HG02798 (cell line): ENCODE data around the gene TYMS.

Experiments used
- ATAC-seq: cut with Tn5 transposase; IDR thresholded peaks from one replicate; pipeline ENCODE4 v1.9.1; 2021; ENCODE audit warnings: mild to moderate bottlenecking; ENCODE audit not compliant: unreplicated experiment, poor library complexity

Gene TYMS

DNA sequence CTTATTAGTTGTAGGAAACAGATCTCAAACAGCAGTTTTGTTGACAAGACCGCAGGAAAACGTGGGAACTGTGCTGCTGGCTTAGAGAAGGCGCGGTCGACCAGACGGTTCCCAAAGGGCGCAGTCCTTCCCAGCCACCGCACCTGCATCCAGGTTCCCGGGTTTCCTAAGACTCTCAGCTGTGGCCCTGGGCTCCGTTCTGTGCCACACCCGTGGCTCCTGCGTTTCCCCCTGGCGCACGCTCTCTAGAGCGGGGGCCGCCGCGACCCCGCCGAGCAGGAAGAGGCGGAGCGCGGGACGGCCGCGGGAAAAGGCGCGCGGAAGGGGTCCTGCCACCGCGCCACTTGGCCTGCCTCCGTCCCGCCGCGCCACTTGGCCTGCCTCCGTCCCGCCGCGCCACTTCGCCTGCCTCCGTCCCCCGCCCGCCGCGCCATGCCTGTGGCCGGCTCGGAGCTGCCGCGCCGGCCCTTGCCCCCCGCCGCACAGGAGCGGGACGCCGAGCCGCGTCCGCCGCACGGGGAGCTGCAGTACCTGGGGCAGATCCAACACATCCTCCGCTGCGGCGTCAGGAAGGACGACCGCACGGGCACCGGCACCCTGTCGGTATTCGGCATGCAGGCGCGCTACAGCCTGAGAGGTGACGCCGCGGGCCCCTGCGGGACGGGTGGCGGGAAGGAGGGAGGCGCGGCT, at the start of gene TYMS:
Gene TYMS, plus strand, starts transcription at position 343 of the 690 bp plus-strand sequence. Its CDS starts 90 bp downstream, at position 433.
- peak; percentile 54 for ATAC-seq

DNA sequence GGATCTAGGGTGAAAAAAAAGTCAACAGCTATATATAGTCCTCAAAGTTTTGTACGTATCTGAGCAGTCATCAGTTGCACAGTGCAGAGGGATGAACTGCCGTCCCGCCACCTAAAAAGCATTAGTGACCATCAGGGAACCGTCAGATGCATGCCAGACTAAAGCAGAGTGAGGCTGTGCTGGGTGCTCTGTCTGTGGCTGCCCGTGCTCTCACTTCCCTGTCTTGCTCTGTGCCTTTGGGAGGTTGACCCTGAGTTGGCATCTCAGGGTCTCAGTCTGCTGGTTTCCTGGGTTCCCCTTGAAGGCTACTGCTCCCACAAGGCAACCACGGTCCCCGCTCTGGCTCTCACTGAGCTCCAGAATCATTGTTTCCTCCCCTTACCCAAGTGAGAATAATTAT, 49.5 kb upstream of the TYMS start:
- ATAC-seq, result no peak

DNA sequence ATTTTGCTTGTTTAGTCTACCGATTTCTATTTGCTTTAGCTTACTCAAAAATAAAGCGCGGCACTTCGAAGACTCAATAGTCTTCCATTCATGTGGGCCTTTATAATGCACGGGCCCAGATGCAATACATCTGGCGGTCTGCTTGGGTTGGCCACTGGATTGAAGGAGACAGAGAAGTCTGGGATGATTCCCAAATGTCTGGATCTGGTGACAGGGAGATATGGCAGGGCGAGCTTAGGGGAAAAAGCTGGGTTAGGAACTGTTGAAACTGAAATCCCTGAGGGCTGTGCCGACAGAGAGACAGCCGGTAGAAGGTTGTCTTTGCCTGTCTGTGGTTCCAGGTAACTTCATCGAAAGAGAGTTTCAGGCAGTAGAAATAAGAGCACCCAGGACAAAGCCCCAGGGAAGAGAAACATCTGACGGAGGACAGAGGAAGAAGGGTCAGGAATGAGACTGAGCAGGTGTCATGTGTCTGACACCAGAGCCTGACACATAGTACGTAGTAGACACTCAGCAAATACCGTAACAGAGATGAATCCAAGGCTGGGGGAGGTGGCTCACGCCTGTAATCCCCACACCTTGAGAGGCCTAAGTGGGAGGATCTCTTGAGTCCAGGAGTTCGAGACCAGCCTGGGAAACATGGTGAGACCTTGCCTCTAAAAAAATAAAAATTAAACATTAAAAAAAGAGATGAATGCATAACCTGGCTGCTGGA, 47.1 kb upstream of the TYMS start:
- no peak for ATAC-seq

DNA sequence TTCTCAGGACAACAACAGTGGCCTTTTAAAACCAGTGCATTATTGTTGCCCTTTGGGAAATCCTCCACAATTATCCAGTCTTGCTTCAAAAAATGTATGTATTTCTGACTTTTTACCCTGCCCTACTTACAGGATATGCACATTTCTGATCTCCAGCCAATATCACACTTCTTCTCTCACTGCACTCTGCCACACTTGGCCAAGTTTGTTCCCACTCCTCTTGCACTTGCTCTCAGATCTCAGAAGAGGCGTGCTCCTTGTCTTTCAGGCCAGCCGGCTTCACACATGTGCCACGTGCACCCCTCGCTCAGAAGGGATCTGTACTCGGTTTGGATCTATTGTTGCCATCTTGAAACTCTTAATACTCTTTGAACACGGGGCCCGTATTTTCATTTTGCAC, 45.3 kb upstream of the TYMS start:
- no peak for ATAC-seq

DNA sequence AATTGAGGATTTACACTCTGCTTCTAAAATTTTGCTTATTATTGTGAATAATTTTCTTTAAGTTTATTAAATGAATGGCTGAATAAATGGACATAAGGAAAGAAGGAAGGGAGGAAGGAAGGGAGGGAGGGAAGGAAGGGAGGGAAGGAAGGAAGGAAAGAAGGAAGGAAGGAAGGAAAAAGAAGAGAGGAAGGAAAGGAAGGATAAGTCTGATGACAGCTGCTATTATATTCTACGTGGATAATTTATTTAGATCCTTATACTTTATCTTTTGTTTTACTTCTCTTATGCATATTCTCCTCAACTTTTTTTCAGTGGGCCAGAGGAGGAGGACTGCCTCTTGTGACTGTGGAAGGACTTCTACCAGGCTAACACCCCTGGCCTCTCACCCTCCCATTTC, 43.3 kb upstream of the TYMS start:
- no peak for ATAC-seq

DNA sequence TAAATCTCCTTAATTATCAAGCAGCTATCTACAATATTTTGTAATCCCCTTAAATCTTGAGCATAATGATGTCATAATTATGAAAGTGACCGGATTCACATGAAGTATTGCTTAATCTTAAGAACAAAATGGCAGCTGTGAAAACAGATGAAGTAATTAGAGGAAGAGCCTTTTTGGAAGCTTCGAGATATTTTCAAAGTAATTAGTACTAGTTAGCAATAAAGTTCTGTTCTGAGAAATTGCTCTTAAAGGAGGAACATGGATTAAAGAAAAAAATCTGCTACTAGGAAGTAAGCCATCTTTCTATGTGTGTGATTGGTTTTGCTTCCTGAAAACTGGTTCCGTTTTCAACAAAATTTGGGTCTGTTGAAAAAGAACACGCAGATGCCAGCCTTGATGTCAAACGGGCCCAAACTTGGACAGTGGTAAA, 42.3 kb upstream of the TYMS start:
- no peak for ATAC-seq

DNA sequence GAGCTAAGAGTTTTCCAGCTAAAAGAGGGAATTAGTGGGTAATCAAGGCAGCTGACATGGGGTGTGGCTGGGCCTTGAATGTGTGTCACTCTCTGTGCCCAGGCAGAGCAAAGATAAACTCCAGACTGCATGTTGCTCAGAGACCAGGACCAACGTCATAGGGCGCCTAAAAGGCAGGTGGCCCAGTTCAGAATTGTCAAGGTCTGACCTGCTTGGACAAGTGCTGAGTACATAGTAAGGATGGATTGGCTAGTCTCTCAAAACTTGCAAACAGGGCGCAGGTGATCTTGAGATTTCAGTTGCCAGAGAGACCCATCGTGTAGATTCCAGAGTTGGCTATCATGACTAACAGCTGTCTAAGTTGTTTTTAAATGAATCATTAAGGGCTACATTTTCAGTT, 41.7 kb upstream of the TYMS start:
- ATAC-seq, result no peak

DNA sequence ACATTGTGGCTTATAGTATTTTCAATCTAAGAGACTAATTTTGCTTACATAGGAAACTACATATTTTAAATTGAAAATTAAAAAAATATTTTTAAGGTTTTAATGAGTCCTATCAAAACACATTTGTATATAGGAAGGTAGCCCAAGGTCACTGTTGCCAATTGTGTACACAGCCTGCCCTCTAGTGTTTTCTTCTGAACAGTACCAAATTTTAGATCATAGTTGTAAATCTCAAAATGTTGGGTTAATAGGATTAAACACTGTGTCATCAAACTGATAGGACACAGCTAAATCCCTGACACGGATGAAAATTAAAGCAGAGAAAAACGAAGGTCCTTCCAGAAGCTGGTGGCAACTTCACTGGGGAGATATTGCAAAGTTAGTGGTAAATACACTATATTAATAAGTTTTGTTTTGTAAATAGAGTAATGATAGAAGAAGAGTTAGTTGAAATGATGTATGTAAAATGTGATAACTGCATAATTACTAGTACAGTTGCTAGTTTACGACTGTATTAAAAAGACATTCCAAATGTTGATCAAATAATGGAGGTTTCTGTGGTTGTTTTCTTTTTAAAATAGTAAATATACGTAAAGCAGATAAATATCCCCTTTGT, 41.0 kb upstream of the TYMS start:
- peak; percentile 60 for ATAC-seq

DNA sequence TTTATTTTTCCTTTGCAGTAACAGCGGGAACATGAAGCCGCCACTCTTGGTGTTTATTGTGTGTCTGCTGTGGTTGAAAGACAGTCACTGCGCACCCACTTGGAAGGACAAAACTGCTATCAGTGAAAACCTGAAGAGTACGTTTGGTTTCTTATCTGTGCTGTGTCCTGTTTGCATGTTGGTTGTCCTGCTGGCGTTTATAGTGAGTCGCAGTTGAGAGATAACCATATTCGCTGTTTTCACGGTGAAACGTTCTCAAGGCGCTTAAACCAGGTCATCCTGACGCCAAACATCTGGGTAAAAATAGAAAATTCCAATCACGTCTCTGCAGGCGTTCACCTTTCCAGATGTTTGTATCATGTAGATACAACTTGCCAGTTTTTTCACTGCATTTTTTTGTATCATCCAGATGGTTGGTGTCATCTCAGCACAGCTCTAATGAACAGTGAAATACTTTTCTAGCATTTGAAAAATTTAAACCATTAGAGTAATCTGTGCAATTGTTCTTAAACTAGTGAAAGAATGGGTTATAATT, 39.4 kb upstream of the TYMS start:
- no peak for ATAC-seq

DNA sequence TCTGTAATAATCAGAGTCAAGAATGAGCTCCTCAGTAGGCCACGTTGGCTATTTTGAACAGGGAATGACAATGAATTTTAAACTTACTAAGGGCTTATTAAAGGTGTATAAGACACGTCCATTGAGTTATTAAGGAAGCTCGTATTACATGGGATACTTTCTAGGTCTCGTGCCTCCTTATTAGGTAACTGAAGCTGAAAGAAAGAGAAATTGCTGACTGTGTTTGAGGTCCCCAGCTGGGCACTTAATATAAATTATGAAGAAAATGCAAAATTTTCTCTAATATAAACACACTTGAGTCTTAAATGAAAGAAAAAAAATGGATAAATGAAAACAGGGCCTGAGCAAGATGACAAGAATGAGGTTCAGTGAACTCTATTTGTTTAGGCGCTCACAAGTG, 38.8 kb upstream of the TYMS start:
- no peak for ATAC-seq

DNA sequence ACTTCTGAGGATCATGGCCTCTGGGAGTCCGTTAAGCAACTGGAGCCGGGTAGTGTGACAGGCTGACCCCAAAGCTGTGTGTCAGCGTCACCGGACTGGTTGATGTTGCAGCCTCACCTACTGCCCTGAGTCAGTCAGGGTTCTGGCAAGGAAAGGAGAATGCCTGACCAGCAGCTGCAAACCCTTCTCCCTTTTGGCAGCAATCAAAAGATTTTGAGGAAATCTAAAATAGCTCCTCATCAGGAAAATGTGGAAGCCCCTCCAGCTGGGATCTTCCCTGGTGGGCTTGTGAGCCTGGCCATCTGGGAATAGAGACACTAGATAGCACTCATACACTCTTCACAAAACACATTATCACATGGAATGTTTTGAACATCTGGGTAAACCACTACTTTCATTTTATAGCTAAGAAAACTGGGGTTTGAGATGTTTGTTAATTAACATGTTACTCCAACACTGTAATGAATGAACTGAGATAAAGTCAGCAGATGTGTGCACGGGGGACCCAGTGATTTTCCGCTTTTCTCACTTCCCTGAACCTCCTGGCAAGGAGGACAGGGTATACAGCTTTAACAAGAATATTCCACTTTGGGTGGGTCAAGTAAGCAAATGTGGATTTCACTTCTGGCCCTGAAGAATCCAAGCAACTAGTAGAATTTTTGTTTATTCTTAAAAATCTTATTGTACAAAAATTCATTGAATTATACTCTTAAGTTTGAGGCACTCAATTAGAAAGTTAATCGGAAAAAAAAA, 36.0 kb upstream of the TYMS start:
- no peak for ATAC-seq

DNA sequence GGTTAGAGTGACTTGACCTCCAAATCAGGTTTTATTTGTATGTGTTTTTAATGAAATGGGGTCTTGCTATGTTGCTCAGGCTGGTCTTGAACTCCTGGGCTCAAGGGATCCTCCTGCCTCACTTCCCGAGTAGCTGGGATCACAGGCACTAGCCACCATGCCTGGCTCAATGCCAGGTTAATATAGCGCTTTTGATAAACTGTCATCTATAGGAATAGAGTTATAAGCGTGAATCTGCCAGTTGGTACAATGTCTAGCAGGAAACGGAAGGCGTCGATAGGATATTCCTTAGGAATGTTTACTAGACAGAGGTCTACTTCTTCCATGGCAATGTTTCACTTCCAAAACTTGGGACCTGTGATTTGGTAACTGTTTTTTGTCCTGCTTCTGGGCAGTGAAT, 35.2 kb upstream of the TYMS start:
- no peak for ATAC-seq

DNA sequence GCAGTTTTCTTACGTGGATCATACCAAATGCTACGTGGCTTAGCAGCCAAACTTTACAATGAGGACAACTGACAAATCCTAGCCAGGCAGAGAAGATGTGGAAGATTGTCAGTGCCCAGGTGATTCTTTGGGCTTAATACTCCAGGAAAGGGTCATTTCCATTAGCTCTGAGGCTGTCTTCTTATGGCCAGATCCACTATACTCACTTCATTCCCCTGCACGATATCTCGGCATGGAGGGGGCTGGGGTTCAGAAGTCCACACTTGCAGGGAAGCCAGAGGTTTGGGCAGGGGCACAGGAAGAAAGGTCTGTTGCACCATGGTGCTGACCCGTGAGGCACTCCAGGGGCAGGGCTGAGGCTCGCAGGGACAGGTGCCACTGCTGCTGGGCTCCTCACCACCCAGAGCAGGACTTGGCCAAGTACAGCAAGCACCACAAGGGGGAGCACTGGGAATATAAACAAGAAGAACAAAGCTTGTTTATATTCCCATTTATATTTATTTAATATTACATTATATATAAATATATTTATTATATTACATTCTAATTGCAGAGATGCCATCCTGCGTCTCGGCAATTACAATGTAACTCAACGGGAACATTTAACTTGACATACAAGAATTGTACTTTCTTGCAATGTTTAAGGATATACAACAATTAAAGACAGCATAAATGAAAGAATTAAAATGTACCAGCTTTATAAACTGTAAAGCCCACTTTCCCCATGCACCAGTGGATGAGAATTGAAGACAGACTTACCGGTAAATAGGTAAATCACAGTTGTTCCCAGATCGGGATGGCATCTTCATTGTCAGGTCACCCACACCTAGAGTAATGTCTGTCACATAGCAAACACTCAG, 33.5 kb upstream of the TYMS start:
- ATAC-seq, result peak; percentile 53

DNA sequence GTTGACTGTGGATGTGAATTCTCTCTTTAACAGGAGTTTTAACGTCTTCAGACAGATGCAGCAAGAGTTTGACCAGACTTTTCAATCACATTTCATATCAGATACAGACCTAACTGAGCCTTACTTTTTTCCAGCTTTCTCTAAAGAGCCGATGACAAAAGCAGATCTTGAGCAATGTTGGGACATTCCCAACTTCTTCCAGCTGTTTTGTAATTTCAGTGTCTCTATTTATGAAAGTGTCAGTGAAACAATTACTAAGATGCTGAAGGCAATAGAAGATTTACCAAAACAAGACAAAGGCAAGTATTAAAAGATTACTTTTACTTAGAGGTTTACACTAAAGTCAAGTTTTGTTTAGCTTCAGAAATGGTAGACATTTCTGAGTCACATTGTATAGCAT, 30.2 kb upstream of the TYMS start:
- no peak for ATAC-seq

DNA sequence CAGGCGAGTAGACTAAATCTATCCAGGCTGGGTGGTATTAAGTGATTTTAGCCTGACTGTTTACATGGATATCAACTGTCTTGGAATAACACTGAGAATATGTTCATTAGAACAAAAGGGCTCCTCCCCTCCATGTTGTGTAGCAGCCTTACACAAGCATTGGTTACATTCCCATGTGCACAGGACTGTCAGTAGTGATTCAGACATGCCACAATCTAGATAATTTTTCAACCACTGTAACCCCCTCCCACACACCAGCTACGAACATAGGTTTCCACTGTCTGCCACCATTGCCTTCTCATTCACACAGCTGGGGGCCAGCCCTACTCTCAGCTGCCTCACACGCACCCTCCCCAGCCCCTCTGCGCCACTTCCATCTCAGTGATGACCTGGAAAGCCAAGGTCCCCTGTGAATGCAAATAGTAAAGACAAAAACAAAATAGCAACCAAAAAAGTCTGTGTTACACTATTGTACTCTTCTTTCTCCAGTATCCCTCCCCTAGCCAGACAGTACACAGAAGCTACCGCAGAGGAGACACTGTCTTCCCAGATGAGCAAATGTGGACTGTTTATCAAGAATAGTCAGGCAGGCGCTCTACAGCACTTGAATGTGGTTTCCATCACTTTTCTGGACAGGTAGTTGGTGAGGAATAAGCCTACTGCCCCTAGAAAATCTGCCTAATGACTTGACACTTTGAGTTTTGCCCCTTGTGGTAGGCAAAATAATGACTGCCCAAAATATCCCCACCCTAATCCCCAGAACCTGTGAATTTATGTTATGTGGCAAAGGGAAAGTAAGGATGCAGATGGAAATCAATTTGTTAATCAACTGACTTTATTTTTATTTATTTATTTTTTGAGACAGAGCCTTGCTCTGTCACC, 27.9 kb upstream of the TYMS start:
- no peak for ATAC-seq

DNA sequence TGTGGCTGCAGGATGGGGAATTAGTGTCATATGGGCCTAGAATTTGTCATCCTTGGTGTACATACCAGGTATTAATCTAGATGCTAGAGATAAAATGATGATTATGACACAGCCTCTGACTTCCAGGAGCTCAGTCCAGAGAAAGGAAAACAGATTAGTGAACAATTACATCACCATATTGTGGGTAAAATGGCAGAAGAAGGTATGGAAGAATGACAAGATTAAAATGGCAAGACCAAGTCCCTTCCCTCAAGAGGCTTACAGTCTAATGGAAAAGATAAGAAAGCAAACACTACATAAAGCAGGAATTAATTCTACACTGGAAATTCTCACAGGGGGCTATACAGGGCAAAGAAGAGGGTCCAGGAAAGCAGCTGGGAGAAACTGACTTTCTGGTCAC, 25.9 kb upstream of the TYMS start:
- no peak for ATAC-seq

DNA sequence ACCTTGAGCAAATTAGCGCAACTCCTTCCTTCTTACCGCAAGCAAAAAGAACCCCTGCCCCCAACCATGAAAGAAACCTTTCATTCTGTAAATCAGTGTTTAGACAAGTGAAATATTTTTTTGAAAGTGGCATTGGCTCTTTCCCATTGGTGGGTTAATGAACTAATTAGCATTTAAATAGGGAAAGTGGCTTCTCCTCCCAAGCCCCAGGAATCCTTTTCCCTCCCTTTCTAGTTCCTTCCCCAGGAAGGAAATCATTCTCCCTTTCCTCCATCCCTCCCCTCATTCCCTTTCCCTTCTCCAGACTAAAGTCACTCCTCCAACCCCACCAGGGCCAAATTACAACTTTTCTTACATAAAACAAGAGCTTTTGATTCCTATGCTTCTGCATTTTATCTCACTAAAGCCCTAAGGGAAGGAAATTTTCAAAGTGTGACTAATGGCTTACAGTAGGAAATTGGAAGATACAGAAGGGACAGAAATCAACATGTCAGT, 22.9 kb upstream of the TYMS start:
- no peak for ATAC-seq

DNA sequence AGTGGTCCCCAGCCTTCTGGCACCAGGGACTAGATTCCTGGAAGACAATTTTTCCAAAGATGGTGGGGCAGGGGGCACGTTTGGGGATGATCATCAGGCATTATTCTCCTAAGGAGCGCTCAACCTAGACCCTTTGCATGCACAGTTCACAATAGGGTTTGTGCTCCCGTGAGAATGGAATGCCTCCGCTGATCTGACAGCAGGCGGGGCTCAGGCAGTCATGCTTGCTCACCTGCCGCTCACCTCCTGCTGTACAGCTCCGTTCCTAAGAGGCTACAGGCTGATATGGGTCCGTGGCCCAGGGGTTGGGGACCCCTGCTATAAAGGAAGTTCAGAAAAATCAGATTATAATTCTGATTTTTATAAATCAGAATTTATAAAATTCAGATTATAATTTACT, 22.3 kb upstream of the TYMS start:
- no peak for ATAC-seq

DNA sequence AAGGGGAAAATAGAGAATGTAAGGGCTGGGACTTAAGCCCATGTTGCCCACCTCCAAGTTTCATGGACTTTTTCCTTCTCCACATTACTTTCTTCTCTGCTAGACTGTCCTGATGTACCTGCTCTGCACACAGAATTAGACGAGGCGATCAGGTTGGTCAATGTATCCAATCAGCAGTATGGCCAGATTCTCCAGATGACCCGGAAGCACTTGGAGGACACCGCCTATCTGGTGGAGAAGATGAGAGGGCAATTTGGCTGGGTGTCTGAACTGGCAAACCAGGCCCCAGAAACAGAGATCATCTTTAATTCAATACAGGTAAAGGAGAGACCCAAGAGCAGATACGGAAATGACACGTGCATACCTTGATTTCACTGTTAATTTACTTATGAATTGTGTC, 16.2 kb upstream of the TYMS start:
- no peak for ATAC-seq
